Measurements from ENCODE around the gene SH3BGRL2. TPM values are rescaled to one million over a fixed set of nuclear protein-coding genes. Genes with fewer than 3 reads are reported as not detected.
"Not testable (repeated sequence)": the region's sequence is repeated elsewhere in the genome, so short reads cannot be mapped to it uniquely, and the experiment has no call there.

SH3BGRL2 gene
- total RNA-seq, 1 donor from 2014 or later = 0.13 TPM

DNA sequence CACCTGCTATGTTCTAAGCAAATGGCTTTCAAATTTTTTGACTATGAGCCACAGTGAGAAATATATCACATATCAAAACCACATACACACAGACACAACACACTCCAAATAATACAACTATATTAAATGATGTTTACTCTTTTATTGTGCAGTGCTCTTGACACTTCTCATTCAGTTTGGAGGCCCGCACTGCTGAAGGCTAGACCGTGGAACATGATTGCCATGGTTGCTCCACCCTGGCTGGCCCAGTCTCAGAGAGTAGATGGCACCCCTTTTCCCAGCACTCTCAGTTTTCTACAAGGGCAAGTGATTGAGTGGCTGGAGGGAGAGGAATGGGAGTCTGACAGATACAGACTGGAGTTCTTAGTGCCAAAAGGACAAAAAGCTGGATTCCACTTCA, 86.9 kb downstream of the SH3BGRL2 start:
- H3K9me3 Mint-ChIP-seq = no peaks in the 10 kb centered on the region
- no peak overlapping the region for H3K4me3 Mint-ChIP-seq
- peaks cover 5% of the 10 kb centered on the region for H3K27me3 Mint-ChIP-seq (ENCODE audit: insufficient read depth)
- no peaks in the 10 kb centered on the region for H3K36me3 Mint-ChIP-seq (ENCODE audit: low read depth)
- no peak for DNase-seq (ENCODE audit: low spot score)
- no peaks in the 10 kb centered on the region for H3K4me1 Mint-ChIP-seq (ENCODE audit: low read depth)
- H3K27ac Mint-ChIP-seq = no peak overlapping the region
- intact Hi-C loops (cut with micrococcal nuclease) = no loop called here

DNA sequence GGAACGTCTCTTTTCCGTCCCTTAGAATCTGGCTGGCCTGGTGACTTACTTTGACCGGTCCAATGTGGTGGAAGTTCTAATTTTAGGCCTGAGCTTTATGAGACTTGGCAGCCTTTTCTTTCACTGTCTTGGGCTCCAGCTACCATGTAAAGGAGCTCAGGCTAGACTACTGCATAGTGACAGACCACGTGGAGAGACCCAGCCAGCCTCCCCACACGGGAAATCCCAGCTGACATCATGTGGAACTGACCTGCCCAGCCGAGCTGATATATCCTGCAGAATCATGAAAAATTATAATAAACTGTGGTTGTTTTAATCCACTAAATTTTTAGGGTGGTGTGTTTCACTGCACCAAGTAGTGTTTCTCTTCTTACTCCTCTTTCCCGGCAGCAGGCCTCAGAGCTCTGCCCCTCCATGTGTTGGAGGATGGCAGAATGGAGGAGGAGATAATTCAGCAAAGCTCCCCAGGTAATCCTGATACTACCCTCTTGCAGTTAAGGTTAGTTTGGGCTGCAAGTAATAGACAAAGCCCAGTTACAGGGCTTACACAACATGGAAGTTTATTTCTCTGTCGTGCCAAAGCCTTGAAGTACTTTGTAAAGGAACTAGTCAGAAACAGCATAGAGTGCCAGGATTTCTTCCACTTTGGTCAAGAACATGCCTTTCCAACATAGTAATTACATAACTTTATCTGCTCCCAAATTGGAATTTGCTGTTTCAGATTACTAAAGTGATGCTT, 87.5 kb downstream of the SH3BGRL2 start:
- H3K36me3 Mint-ChIP-seq (ENCODE audit: low read depth) = no peaks in the 10 kb centered on the region
- peaks cover 5% of the 10 kb centered on the region for H3K27me3 Mint-ChIP-seq (ENCODE audit: insufficient read depth)
- no peaks in the 10 kb centered on the region for H3K9me3 Mint-ChIP-seq
- H3K4me1 Mint-ChIP-seq (ENCODE audit: low read depth) = no peaks in the 10 kb centered on the region
- no peak for DNase-seq (ENCODE audit: low spot score)
- H3K4me3 Mint-ChIP-seq = no peak overlapping the region
- no peak overlapping the region for H3K27ac Mint-ChIP-seq
- intact Hi-C loops (cut with micrococcal nuclease) = no loop called here

DNA sequence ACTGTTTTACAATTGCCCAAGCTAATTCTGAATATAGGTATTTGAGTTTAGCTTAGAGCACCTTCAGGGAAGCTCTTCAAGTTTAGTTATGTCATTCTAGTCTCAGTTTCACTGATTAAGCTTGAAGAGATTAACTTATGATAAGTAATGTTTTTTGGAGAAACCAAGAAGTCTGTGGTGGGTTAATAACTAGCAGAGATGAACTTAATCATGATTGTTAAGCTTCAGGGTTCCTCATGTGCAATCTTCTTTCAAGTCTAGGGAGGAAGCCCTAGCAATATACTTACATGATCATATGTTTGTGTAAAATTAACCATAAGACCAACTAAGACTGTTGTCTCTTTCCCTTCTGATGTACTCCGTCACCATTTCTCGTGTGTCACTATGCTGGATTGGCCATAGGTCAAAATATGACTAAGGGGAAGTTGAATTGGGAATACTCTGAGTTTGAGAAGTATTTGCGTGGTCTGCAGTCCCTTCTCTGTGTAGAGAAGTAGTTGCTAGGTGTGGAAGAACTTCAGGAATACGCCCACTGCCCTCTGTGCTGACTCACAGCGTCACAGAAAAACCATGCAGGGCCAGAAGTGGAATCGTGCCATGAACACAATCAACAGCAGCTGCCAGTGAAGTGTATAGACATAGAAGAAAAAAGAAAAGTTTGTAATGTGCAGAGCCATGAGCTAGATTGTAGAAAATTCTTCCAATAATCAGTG, 88.3 kb downstream of the SH3BGRL2 start:
- Mint-ChIP-seq H3K9me3 (no peaks in the 10 kb centered on the region), H3K4me3 (no peak overlapping the region), H3K36me3 (ENCODE audit: low read depth) (no peaks in the 10 kb centered on the region), H3K27me3 (ENCODE audit: insufficient read depth) (peaks cover 5% of the 10 kb centered on the region), H3K27ac (no peak overlapping the region), H3K4me1 (ENCODE audit: low read depth) (no peaks in the 10 kb centered on the region)
- DNase-seq (ENCODE audit: low spot score) = no peak
- intact Hi-C loops (cut with micrococcal nuclease) = no loop called here

DNA sequence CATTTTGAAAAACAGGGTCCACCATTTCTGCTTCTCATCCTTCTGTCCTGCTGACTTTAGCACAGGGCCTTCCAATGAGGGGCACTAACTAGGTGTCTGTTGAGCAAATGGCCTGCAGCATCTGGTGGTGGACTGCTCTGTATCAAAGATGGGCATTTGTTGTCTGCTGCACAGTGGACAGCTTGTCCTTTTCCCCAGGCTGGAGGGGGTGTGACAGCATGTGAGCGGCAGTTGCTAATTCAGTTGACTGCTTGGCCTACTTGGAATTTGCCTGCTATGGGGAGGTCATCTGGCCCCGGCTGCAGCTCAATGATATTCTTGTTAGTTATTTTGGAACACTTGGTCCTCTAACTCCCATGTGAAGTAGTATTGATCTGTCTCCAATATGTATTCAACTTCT, 93.7 kb downstream of the SH3BGRL2 start:
- DNase-seq (ENCODE audit: low spot score) = no peak
- Mint-ChIP-seq H3K4me3 (no peak overlapping the region), H3K27ac (no peak overlapping the region), H3K9me3 (no peaks in the 10 kb centered on the region), H3K36me3 (ENCODE audit: low read depth) (no peaks in the 10 kb centered on the region), H3K27me3 (ENCODE audit: insufficient read depth) (peaks cover 8% of the 10 kb centered on the region), H3K4me1 (ENCODE audit: low read depth) (no peaks in the 10 kb centered on the region)
- intact Hi-C loops (cut with micrococcal nuclease) = no loop called here

DNA sequence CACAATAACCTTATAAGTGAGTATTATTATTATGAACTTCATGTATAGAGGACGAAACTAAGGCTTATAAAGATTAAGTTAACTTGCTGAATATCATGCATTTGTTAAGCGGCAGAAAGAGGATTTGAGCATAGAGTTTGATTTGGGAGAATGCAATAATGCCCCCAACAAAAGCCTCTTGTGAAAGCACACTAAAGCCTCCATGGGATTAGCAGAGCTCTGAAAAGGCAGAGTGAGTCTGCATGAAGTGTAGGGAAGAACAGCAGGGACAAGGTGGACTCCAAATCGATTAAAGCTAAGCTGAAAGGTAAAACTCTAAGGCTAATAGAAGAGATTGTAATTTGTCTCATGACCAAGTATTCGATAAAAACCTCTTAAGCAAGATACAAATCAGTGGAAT, 100.3 kb downstream of the SH3BGRL2 start:
- Mint-ChIP-seq H3K36me3 (ENCODE audit: low read depth) (no peaks in the 10 kb centered on the region), H3K4me1 (ENCODE audit: low read depth) (no peaks in the 10 kb centered on the region)
- intact Hi-C loops (cut with micrococcal nuclease) = no loop called here

DNA sequence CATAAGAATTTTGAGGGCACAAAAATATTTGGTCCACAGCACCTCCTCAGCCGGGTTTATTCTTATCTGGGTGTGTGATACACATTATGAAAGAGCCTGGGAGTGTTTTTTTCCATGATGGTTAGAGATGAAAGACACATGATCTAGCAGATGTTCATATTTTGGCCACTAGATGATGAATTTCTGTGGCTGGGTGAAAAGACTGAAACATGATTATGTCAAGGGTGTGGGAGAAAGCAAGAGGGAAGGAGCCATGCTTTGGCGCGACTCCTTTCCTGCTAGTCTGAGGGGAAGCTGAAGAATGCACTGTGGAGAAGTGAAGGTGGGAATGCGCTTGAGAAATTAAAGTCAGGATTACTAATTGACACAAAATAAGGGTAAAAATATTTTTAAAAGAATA, 102.3 kb downstream of the SH3BGRL2 start:
- H3K27ac Mint-ChIP-seq = no peak overlapping the region
- H3K4me1 Mint-ChIP-seq (ENCODE audit: low read depth) = no peaks in the 10 kb centered on the region
- H3K27me3 Mint-ChIP-seq (ENCODE audit: insufficient read depth) = peaks cover 5% of the 10 kb centered on the region
- intact Hi-C loops (cut with micrococcal nuclease) = no loop called here
- no peak overlapping the region for H3K4me3 Mint-ChIP-seq
- no peaks in the 10 kb centered on the region for H3K36me3 Mint-ChIP-seq (ENCODE audit: low read depth)
- H3K9me3 Mint-ChIP-seq = no peaks in the 10 kb centered on the region
- no peak for DNase-seq (ENCODE audit: low spot score)

More for the DNA sequence above, 100.3 kb downstream of the SH3BGRL2 start:
- Mint-ChIP-seq H3K27ac (no peak overlapping the region), H3K27me3 (ENCODE audit: insufficient read depth) (peaks cover 7% of the 10 kb centered on the region), H3K4me3 (no peak overlapping the region), H3K9me3 (no peaks in the 10 kb centered on the region)
- DNase-seq (ENCODE audit: low spot score) = no peak

DNA sequence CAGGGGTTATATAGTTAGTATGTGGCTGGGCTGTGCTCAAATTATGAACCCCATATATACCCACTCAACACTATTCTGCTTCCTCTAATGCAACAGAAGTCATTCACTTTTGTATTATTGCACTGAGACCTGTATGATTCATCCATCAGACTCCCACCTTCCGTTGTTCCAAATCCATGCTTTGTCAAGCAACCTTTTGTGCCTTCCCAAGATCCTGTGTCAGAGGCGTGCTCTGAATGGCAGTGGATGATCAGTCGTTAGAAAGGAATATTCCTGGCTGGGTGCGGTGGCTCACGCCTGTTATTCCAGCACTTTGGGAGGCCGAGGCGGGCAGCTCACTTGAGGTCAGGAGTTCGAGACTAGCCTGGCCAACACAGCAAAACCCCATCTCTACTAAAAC, 103.2 kb downstream of the SH3BGRL2 start:
- intact Hi-C loops (cut with micrococcal nuclease) = no loop called here
- no peak for DNase-seq (ENCODE audit: low spot score)
- H3K27me3 Mint-ChIP-seq (ENCODE audit: insufficient read depth) = peaks cover 2% of the 10 kb centered on the region
- H3K9me3 Mint-ChIP-seq = no peaks in the 10 kb centered on the region
- no peak overlapping the region for H3K27ac Mint-ChIP-seq
- H3K36me3 Mint-ChIP-seq (ENCODE audit: low read depth) = no peaks in the 10 kb centered on the region
- no peak overlapping the region for H3K4me3 Mint-ChIP-seq
- no peaks in the 10 kb centered on the region for H3K4me1 Mint-ChIP-seq (ENCODE audit: low read depth)

DNA sequence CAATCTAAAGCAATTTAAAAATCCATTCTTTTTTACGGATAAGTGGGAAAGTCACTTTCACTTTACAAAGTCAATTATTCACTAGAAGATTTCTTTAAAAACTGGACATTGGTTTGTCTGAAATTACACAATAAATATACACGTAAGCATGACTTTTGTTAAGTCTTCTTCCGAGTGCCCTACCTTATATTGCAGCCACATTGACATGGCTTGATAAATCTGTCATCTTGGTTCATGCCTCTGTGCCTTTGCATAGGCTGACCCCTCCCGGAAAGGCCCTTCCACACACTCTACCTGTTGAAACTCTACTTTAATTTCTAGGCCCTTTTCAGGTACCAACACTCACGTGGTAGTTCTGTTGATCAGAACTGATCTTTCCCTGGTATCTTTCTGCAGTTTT, 104.1 kb downstream of the SH3BGRL2 start:
- peaks cover 2% of the 10 kb centered on the region for H3K27me3 Mint-ChIP-seq (ENCODE audit: insufficient read depth)
- no peak overlapping the region for H3K27ac Mint-ChIP-seq
- no peak overlapping the region for H3K4me3 Mint-ChIP-seq
- intact Hi-C loops (cut with micrococcal nuclease) = no loop called here
- H3K36me3 Mint-ChIP-seq (ENCODE audit: low read depth) = no peaks in the 10 kb centered on the region
- no peak for DNase-seq (ENCODE audit: low spot score)
- no peaks in the 10 kb centered on the region for H3K4me1 Mint-ChIP-seq (ENCODE audit: low read depth)
- H3K9me3 Mint-ChIP-seq = no peaks in the 10 kb centered on the region

DNA sequence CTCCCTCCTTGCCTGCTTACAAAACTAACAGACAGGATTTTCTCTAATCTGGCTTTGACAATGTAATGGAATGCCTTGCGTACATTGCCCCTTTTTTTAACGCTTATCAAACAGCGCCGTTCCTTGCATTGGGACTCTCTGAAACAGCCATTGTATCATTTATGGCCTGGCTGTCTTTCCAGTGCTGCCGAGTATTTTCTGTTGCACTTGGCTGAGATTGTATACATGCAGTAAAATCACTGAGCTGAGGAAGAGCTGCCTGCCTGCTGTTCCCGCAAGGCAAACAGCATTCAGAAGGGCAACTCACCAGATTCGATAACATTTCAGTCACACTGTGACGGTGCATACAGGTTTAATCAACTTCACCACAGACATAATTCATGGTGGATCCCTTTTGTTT, 106.0 kb downstream of the SH3BGRL2 start:
- Mint-ChIP-seq H3K4me1 (ENCODE audit: low read depth) (no peaks in the 10 kb centered on the region), H3K27me3 (ENCODE audit: insufficient read depth) (peaks cover 2% of the 10 kb centered on the region), H3K27ac (no peak overlapping the region), H3K4me3 (no peak overlapping the region), H3K9me3 (no peaks in the 10 kb centered on the region), H3K36me3 (ENCODE audit: low read depth) (no peaks in the 10 kb centered on the region)
- intact Hi-C loops (cut with micrococcal nuclease) = no loop called here
- DNase-seq (ENCODE audit: low spot score) = no peak

DNA sequence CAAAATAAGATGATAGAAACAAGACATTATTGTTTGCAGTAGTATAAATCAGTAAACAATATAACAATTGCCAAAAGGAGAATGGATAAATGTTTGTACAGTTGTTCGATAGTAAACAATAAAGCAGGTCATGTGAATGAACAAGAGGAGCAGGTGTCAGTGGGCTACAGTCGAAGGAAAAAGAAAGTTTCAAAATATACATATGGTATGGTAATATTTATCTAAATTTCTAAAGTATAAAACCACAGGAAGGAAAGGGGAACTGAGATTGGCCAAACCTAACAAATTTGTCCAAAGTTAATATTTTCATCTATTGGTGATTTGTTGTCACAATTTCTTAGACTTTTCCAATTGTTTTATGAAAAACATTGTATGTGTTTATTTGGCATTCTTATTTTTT, 110.9 kb downstream of the SH3BGRL2 start:
- intact Hi-C loops (cut with micrococcal nuclease) = no loop called here
- no peak overlapping the region for H3K27ac Mint-ChIP-seq
- H3K36me3 Mint-ChIP-seq (ENCODE audit: low read depth) = no peaks in the 10 kb centered on the region
- H3K9me3 Mint-ChIP-seq = peaks cover 9% of the 10 kb centered on the region
- H3K27me3 Mint-ChIP-seq (ENCODE audit: insufficient read depth) = peaks cover 7% of the 10 kb centered on the region
- H3K4me1 Mint-ChIP-seq (ENCODE audit: low read depth) = no peaks in the 10 kb centered on the region
- no peak for DNase-seq (ENCODE audit: low spot score)
- H3K4me3 Mint-ChIP-seq = no peak overlapping the region

DNA sequence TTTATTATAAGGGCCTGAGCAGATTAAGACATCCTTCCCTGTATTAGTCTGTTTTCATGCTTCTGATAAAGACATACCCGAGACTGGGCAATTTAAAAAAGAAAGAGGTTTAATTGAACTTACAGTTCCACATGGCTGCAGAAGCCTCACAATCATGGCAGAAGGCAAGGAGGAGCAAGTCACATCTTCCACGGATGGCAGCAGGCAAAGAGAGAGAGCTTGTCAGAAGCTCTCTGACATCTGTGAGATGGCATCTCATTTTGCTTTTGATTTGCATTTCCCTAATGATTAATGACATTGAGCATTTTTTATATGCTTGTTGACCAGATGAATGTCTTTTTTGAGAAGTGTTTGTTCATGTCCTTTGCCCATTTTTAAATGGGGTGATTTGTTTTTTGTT, 114.2 kb downstream of the SH3BGRL2 start:
- H3K4me3 Mint-ChIP-seq; intact Hi-C loops (cut with micrococcal nuclease); H3K4me1 Mint-ChIP-seq (ENCODE audit: low read depth); H3K27me3 Mint-ChIP-seq (ENCODE audit: insufficient read depth); H3K27ac Mint-ChIP-seq; DNase-seq (ENCODE audit: low spot score); H3K36me3 Mint-ChIP-seq (ENCODE audit: low read depth): not testable (repeated sequence)
- H3K9me3 Mint-ChIP-seq = peaks cover 16% of the 10 kb centered on the region

DNA sequence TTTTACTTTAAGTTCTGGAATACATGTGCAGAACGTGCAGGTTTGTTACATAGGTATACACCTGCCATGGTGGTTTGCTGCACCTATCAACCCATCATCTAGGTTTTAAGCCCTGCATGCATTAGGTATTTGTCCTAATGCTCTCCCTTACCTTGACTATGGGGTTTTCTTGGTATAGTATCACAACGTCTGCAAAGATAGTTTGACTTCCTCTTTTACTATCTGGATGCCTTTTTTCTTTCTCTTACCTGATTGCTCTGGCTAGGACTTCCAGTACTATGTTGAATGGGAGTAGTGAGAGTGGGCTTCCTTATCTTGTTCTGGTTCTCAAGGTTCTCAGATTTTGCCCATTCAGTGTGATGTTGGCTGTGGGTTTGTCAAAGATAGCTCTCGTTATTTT, 115.2 kb downstream of the SH3BGRL2 start:
- DNase-seq (ENCODE audit: low spot score); H3K4me1 Mint-ChIP-seq (ENCODE audit: low read depth); H3K27me3 Mint-ChIP-seq (ENCODE audit: insufficient read depth); H3K4me3 Mint-ChIP-seq; H3K36me3 Mint-ChIP-seq (ENCODE audit: low read depth); H3K27ac Mint-ChIP-seq; intact Hi-C loops (cut with micrococcal nuclease): not testable (repeated sequence)
- peaks cover 16% of the 10 kb centered on the region for H3K9me3 Mint-ChIP-seq

DNA sequence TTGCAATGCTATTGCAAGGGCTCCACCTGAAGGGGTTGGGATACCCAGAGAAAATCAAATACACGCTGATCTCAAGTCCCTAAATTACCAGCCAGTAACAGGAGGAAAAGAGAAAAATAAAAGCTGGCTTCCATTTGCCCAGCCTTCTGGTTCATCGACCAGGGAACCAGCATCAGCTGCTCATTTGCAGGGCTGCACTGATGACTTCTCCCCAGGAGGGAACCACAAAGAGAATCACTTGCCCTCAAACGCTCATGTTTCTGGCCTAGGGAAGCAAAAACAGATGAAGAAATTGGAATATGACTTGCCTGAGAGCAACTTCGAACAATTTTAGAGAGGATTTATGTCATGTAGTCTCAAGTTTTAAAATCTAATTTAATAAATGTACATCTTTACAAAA, 119.7 kb downstream of the SH3BGRL2 start:
- peaks cover 10% of the 10 kb centered on the region for H3K9me3 Mint-ChIP-seq
- no peak for DNase-seq (ENCODE audit: low spot score)
- no peak overlapping the region for H3K4me3 Mint-ChIP-seq
- no peaks in the 10 kb centered on the region for H3K4me1 Mint-ChIP-seq (ENCODE audit: low read depth)
- intact Hi-C loops (cut with micrococcal nuclease) = no loop called here
- H3K27me3 Mint-ChIP-seq (ENCODE audit: insufficient read depth) = peaks cover 7% of the 10 kb centered on the region
- H3K36me3 Mint-ChIP-seq (ENCODE audit: low read depth) = no peaks in the 10 kb centered on the region
- no peak overlapping the region for H3K27ac Mint-ChIP-seq

Measured in activated T-helper 1 cell treated with anti-CD3 and anti-CD28 coated beads, Interleukin-12 subunit alpha, Interleukin-12 subunit beta, Interleukin-2, Interleukin-4 antibody, amounts not matched to agents 30 ng/mL and 10 ng/mL and 1 ng/mL, durations not matched to agents 14 hours and 24 hours and 36 hours (primary cell).